Astrocyte of the spinal cord (primary cell): ENCODE results near the gene FAM149B1.

Experiments
- DNase-seq: peaks from one replicate; pipeline ENCODE4 v3.0.0; 2011; ENCODE audit warnings: low read depth, low spot score
- H3K4me3 ChIP-seq: 2 replicates; pipeline ENCODE4 v1.5.1; 2011; ENCODE audit warnings: low read depth, mild to moderate bottlenecking, low read length, moderate library complexity
- in situ Hi-C: cut with HindIII; loops from 2 replicates; pipeline ENCODE4 v1.10.0; 2017; ENCODE audit warnings: low sequenced_read_pairs
- TF ChIP-seq, protein P1 (sequence below): IDR thresholded peaks from 2 replicates; pipeline ENCODE4 v1.5.1; 2012; ENCODE audit warnings: low read depth, mild to moderate bottlenecking, low read length, inconsistent platforms

FAM149B1 gene

DNA sequence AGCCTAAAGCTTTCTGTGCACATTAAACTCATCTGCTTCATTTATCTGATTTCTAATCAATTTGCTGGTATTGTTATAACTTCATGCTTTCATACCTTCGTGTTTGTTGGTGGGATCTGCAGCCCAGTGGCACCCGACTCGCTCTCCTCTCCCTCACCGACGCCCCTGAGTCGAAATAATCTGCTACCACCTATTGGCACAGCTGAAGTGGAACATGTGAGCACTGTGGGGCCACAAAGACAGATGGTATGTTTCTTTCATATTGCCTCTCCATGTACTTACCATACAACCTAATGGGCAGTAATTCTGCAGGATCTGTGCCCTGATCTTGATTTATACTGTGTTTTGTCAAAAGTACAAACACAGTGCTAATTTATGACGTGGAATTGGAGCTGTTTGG lies 66.8 kb downstream of the FAM149B1 start:
- H3K4me3 ChIP-seq = no peak overlapping the region
- in situ Hi-C loops = no loop called here
- no peak for DNase-seq
- TF ChIP-seq, protein P1, sequence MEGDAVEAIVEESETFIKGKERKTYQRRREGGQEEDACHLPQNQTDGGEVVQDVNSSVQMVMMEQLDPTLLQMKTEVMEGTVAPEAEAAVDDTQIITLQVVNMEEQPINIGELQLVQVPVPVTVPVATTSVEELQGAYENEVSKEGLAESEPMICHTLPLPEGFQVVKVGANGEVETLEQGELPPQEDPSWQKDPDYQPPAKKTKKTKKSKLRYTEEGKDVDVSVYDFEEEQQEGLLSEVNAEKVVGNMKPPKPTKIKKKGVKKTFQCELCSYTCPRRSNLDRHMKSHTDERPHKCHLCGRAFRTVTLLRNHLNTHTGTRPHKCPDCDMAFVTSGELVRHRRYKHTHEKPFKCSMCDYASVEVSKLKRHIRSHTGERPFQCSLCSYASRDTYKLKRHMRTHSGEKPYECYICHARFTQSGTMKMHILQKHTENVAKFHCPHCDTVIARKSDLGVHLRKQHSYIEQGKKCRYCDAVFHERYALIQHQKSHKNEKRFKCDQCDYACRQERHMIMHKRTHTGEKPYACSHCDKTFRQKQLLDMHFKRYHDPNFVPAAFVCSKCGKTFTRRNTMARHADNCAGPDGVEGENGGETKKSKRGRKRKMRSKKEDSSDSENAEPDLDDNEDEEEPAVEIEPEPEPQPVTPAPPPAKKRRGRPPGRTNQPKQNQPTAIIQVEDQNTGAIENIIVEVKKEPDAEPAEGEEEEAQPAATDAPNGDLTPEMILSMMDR = no peak

DNA sequence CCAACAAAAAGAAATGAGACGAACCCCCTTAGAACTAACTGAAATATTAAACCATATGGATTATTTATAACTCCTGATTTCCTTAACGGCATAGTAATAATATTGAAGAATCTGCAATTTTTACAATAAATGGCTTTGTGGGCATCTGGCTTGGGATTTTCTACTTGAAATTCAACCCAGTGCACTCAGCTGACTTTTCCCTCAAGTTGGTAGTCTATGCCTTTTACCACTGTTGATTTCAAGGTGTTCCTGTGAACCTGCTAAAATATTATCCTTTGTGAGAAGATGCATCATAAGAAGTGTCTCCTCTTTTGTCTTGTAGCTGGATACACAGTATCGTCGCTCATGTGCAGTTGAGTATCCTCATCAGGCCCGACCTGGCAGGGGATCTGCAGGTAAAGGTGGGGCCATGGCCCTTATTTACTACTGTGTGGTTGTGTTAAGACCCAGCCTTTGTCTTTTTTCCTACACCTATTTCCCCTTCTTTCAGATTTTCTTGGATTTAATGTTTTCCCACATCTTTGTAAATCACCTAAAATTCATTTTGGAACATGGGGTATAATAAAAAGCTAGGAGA lies 71.2 kb downstream of the FAM149B1 start:
- DNase-seq = no peak
- TF ChIP-seq, protein P1 = no peak
- H3K4me3 ChIP-seq = no peak overlapping the region
- in situ Hi-C loops = no loop called here

DNA sequence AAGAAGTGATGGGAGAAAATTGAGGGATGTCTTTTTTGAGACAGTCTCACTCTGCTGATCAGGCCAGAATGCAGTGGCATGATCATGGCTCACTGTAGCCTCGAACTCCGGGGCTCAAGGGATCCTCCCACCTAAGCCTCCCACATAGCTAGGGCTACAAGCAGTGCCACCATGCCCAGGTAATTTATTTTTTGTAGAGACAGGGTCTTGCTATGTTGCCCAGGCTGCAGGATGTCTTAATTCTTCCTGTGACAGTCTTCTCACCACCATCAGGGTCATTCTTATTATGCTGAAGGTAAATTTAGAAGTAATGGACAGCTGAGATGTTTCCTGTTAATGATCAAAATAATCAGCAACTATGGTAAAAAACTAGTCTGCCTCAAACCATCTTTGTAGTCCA lies 72.0 kb downstream of the FAM149B1 start:
- TF ChIP-seq, protein P1 = no peak
- no peak for DNase-seq
- no peak overlapping the region for H3K4me3 ChIP-seq
- in situ Hi-C loops = no loop called here

DNA sequence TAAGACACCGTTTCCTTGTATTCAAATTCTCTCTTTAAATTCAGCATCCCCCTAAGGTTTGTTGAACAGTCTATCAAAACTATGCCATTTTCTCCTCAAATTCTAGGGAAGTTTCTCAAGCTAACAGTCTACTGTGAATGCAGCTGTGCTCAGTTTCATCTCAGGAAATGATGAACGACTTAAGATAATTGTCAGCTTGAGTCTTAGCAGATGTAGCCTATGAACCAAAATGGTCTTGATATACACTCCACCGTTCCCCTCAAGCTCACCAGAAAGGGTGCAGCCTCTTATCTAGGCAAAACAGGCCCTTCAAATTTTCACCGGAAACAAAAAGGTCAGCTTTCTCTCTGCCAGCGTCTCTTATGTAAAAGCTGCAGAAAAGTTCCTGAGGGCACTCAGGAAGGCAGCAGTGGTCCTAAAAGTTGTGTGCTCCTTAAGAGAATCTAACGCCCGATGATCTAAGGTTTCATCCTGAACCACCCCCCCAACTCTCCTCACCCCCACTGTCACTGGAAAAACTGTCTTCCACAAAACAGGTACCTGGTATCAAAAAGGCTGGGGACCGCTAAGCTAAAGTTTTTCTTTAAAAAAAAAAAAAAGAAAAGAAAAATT lies 77.1 kb downstream of the FAM149B1 start:
- no peak for DNase-seq
- in situ Hi-C loops = no loop called here
- peak overlapping the region; percentile 84 for H3K4me3 ChIP-seq
- TF ChIP-seq, protein P1 = no peak

DNA sequence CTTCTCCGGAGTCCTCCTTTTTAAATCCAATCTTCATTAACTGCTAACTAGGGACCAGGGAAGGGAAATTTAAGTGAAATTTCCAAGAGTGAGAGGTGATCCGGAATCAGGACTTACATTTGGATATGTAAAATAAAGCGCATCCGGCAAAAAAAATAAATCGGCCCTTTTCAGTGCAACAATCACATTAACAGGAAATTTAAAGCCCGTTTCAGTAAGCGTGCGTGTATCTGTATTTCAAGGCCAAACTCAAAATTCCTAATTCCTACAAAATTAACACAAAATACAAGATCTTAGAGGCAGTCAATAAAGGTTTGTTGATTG lies 78.4 kb downstream of the FAM149B1 start:
- peak overlapping the region; percentile 84 for H3K4me3 ChIP-seq
- TF ChIP-seq, protein P1 = no peak
- peak; percentile 20 for DNase-seq
- in situ Hi-C loops = no loop called here

DNA sequence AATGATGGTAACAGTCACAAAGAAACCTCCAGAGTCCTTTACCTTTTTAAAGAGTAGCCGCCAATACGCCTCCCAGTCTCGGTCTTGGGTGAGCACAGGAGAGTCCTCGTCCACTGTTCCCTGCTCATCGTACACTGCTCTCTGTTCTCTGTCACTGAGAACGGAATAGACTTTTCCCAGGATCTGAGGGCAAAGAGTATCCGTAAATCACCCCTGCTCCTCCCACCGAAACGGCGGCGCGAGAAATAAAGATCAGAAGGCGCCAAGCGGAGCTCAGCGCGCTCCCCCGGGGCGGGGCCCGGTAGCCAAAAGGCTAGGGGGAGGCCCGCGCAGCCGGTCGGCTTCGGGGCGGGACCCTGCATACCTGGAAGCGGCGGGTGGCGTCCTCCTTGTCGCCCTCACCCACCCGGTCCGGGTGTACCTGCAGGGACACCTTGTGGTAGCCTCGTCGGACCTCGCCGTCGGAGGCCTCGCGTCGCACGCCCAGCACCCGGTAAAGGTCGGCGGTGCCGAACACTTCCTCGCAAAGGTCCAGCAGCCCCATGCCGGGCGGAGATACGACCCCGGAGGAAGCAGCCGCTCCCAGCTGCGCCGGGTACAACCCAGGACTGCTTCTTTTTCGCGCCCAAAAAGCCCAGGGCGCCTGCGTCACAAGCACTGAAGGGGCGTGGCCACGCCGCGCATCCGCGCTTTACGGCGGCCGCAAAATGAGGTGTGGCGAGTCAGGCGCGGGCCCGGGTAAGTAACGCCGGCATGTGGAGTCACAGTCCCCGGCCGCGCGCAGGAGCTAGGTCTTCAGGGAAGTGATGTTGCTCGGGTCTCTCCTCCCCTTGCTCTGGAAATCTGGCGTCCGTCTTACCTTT lies 79.0 kb downstream of the FAM149B1 start, which contains the start of gene DNAJC9:
Gene DNAJC9 (minus strand): TSS at position 610 of the 863 bp plus-strand sequence. CDS start 66 bp downstream, at position 544.
- peak; percentile 96 for DNase-seq
- in situ Hi-C loops = no loop called here
- TF ChIP-seq, protein P1 = no peak
- H3K4me3 ChIP-seq = peak within 1 kb of the TSS; percentile 84
